AG10803 (cell line): ENCODE measurements around the gene PRDX6.
"Not testable (repeated sequence)": the region's sequence is repeated elsewhere in the genome, so short reads cannot be mapped to it uniquely, and the experiment has no call there.

Source experiments
- DNase-seq: peaks from one replicate; pipeline ENCODE4 v3.0.0; 2010; ENCODE audit warnings: low read depth
- H3K4me3 ChIP-seq: 2 replicates; pipeline ENCODE4 v1.5.1; 2011; ENCODE audit warnings: mild to moderate bottlenecking, low read length, control low read depth
- CTCF ChIP-seq: conservative IDR thresholded peaks from 2 replicates; pipeline ENCODE4 v1.5.1; 2011; ENCODE audit warnings: mild to moderate bottlenecking, low read length, control low read depth, inconsistent platforms

The PRDX6 gene

GRCh38 chr1:173469656-173470055, 7.5 kb upstream of the PRDX6 start:
- no peak for TF ChIP-seq CTCF
- no peak overlapping the region for H3K4me3 ChIP-seq
- DNase-seq = no peak

- DNase-seq = no peak
- no peak overlapping the region for H3K4me3 ChIP-seq
- no peak for TF ChIP-seq CTCF
These were observed 6.5 kb upstream of the PRDX6 start for GRCh38 chr1:173470608-173471007.

GRCh38 chr1:173473599-173474011, 3.5 kb upstream of the PRDX6 start:
- H3K4me3 ChIP-seq = no peak overlapping the region
- no peak for TF ChIP-seq CTCF
- peak; percentile 42 for DNase-seq

GRCh38 chr1:173474097-173474779, 2.9 kb upstream of the PRDX6 start:
- no peak overlapping the region for H3K4me3 ChIP-seq
- DNase-seq = no peak
- TF ChIP-seq CTCF = no peak

DNA sequence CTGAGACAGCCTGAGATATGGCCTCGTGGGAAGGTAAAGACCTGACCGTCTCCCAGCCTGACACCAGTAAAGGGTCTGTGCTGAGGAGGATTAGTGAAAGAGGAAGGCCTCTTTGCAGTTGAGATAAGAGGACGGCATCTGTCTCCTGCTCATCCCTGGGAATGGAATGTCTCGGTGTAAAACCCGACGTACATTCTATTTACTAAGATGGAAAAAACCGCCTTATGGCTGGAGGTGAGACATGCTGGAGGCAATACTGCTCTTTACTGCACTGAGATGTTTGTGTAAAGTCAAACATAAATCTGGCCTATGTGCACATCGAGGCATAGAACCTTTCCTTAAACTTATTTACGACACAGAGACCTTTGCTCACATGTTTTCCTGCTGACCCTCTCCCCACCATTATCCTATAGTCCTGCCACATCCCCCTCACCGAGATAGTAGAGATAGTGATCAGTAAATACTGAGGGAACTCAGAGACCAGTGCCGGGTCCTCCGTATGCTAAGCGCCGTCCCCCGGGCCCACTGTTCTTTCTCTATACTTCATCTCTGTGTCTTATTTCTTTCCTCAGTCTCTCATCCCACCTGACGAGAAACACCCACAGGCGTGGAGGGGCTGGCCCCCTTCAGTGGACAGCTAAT, 2.2 kb upstream of the PRDX6 start:
- peak overlapping the region; percentile 74 for H3K4me3 ChIP-seq
- DNase-seq = not testable (repeated sequence)

GRCh38 chr1:173475564-173476196, 1.5 kb upstream of the PRDX6 start:
- no peak for TF ChIP-seq CTCF
- peak; percentile 72 for DNase-seq
- peak overlapping the region; percentile 74 for H3K4me3 ChIP-seq

DNA sequence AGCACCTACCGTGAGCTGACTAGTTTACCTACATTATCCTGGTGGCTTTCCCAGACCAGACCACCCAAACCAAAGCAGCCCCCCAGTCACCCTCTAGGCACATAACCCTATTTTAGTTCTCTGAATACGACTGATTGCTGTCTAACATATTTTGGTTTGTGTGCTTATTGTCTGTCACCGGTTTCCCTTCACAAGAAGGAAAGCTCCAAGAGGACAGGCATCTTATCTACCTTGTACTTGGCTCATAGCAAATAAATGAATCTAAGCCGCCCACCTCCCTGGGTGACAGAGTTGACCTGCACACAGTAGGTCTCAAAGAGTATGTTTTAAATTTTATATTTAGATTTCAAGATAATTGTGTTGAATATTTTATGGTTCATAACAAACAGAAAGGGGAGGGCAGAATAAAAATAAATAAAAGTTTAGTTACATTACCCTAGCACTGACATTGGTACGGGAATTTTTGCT, 904 bp upstream of the PRDX6 start:
- DNase-seq = no peak
- TF ChIP-seq CTCF = no peak

More for the DNA sequence above, 904 bp upstream of the PRDX6 start:
- peak overlapping the region; percentile 74 for H3K4me3 ChIP-seq
